GM12865 (cell line): Measurements from ENCODE around the gene TXNDC15.
"Not testable (repeated sequence)": the region's sequence is repeated elsewhere in the genome, so short reads cannot be mapped to it uniquely, and the experiment has no call there.

Experiments used
- DNase-seq: peaks from one replicate; pipeline ENCODE4 v3.0.0; 2010; ENCODE audit warnings: low read depth
- H3K4me3 ChIP-seq: 2 replicates; pipeline ENCODE4 v1.5.1; 2011; ENCODE audit warnings: mild to moderate bottlenecking, low read depth, low read length, control low read depth
- TF ChIP-seq, protein P1 (sequence below): IDR thresholded peaks from 2 replicates; pipeline ENCODE4 v1.5.1; 2011; ENCODE audit warnings: low read length, control low read depth, low read depth, inconsistent platforms; ENCODE audit not compliant: insufficient read depth; ENCODE audit errors: missing control alignments

TXNDC15 gene, protein sequence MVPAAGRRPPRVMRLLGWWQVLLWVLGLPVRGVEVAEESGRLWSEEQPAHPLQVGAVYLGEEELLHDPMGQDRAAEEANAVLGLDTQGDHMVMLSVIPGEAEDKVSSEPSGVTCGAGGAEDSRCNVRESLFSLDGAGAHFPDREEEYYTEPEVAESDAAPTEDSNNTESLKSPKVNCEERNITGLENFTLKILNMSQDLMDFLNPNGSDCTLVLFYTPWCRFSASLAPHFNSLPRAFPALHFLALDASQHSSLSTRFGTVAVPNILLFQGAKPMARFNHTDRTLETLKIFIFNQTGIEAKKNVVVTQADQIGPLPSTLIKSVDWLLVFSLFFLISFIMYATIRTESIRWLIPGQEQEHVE

DNA sequence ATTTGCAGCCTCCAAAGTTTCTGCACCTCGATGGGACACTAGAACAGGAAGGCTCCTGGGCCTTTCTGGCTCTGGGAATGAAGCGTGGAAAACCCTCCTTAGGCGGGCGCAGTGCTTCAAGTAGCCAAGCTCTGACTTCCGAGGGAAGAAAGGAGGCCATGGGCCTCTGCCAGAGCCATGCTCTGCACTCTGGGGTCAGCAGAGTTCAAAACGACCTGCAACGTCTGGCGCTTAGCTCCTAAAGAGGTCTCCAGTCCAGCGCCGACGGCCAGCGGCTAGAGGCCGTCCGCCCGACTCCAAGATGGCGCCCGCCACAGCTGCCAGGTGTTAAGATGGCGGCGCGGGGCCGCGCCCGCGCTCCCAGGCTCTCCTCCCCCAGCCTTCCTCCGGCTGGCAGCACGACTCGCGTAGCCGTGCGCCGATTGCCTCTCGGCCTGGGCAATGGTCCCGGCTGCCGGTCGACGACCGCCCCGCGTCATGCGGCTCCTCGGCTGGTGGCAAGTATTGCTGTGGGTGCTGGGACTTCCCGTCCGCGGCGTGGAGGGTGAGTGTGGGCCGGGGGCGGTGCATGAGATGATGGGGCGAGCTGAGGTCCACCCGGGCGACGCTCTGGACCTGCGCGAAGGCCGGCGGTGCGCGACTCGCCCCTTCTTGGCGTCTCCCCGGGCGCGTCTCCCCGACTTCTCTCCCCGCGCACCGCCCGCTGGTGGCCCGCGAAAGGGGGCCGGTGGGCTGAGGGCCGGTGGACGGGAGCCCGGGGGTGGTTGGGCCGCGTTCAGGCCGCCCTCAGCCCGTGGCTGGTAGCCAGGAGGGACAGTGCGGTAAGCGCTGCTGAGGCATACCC is at the start of gene TXNDC15:
Gene TXNDC15, plus strand, starts transcription at position 385 of the 844 bp plus-strand sequence. Its CDS starts 57 bp downstream, at position 442.
- peak within 1 kb of the TSS; percentile 95 for H3K4me3 ChIP-seq
- DNase-seq: peak; percentile 92
- TF ChIP-seq, protein P1, sequence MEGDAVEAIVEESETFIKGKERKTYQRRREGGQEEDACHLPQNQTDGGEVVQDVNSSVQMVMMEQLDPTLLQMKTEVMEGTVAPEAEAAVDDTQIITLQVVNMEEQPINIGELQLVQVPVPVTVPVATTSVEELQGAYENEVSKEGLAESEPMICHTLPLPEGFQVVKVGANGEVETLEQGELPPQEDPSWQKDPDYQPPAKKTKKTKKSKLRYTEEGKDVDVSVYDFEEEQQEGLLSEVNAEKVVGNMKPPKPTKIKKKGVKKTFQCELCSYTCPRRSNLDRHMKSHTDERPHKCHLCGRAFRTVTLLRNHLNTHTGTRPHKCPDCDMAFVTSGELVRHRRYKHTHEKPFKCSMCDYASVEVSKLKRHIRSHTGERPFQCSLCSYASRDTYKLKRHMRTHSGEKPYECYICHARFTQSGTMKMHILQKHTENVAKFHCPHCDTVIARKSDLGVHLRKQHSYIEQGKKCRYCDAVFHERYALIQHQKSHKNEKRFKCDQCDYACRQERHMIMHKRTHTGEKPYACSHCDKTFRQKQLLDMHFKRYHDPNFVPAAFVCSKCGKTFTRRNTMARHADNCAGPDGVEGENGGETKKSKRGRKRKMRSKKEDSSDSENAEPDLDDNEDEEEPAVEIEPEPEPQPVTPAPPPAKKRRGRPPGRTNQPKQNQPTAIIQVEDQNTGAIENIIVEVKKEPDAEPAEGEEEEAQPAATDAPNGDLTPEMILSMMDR: no peak

DNA sequence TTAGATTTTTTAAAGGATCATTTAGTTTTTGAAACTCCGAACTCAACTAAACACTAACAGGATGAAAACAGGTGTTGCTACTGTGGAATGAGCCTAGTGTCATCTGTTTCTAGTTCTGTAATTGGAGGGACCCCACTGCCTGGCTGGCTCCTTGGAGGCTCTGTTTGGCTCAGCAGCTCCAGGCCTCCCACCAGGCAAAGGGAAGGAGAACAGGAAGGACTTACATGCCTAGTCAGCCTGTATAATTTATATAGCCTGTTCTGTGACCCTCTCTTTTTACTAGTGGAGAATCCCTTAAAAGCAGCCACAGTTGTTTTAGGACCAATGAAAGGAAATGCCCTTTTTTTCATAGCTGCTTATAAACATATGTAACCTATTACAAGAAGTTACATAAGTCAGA is 49.5 kb upstream of the TXNDC15 start:
- no peak for DNase-seq
- TF ChIP-seq, protein P1: no peak
- no peak overlapping the region for H3K4me3 ChIP-seq

DNA sequence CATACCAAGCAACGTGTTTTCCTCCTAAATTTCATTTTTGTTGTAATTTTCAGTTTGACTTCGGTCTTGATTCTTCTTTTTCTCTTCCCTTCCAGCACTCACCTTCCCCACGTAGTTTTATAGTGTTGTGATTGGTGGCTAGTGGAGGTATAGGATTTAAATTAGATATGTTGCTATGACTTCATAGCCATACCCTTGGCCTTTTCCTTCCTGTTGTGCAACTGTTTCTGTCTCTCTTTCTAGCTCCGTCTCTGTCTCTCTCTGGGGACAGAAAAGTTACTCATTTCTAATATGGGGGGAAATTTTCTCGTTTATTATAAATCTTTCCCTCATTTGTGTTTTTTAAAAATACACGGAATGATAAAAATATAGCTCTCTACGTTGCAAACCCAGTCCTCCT is 49.0 kb upstream of the TXNDC15 start:
- no peak overlapping the region for H3K4me3 ChIP-seq
- peak; percentile 21 for DNase-seq
- TF ChIP-seq, protein P1: no peak

DNA sequence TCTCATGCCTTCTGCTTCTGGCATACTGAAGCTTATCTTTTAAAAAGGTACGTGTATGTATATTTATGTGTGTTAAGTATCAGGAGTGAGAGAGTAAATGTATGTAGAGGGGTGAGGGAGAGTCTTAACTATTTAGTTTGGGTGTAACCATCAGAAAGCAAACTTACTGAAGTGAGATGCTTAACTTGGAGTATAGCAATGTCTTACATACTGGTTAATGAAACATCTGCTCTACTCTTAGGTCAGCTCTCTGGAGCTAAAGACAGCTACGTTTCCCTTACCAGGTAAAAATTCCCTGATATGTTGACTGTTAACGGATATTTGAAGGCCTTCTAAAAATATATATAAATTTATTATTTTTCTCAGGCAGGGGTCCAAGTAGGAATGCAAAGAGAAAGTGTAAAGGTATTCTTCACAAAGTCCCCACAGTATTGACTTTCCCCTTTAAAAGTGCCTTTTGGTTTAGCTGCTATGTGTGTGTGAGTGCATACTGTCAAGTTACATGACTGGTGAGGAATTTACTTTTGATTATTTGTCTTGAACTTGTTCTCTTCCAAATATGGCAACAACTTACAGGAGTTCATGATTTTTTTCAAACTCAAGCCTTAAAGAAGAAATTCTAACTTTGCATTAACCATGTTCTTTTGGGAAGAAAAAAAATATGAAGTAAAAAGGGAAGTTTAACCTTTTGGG is 40.7 kb upstream of the TXNDC15 start:
- no peak overlapping the region for H3K4me3 ChIP-seq
- DNase-seq: no peak
- TF ChIP-seq, protein P1: no peak

DNA sequence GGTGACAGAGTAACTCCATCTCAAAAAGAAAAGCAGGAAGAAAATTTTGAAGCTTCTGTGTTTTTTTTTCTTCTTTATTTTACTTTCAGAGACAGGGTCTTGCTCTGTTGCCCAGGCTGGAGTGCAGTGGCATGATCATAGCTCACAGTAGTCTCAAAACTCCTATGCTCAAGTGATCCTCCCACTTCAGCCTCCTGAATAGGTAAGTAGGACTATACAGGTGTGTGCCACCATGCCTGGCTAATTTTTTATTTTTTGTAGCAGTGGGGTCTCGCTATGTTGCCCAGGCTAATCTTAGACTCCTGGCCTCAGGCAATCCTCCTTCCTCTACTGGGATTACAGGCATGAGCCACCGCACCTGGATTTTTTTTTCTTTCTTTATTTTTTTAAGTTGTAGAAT is 38.5 kb upstream of the TXNDC15 start:
- H3K4me3 ChIP-seq: no peak overlapping the region
- TF ChIP-seq, protein P1: no peak
- DNase-seq: no peak

DNA sequence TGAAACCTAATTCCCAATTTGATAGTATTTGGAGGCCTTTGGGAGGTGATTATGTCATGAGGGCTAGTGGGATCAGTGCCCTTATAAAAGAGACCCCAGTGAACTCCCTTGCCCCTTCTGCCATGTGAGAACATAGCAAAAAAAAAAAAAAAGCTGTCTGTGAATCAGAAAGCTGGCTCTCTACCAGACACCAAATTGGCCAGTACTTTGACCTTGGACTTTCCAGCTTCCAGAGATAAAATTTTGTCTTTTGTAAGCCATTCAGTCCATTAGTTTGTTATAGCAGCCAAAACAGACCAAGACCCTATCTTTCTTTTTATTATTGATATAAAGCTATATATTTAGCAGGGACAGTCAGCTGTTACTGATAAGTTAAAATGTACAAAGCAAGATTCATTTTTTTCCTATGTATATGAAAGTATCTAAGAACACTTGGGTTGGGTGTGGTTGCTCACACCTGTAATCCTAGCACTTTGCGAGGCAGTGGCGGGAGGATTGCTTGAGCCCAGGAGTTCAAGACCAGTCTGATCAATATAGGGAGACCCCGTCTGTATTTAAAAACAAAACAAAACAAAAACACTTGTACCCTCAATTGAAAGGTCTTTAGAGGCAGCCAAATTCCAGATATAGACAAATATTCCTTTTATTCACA is 36.5 kb upstream of the TXNDC15 start:
- H3K4me3 ChIP-seq: no peak overlapping the region
- TF ChIP-seq, protein P1: no peak
- no peak for DNase-seq

DNA sequence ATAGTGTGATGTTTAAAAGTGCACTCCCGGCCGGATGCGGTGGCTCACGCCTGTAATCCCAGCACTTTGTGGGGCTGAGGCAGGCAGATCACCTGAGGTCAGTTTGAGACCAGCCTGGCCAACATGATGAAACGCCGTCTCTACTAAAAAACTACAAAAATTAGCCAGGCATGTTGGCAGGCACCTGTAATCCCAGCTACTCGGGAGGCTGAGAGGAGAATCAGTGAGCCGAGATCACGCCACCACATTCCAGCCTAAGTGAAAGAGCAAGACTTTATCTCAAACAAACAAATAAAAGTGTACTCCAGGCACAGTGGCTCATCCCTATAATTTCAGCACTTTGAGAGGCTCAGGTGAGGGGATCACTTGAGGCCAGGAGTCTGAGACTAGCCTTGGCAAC is 35.8 kb upstream of the TXNDC15 start:
- DNase-seq, H3K4me3 ChIP-seq: not testable (repeated sequence)
